Stimulated activated CD4-positive, alpha-beta T cell treated with anti-CD3 and anti-CD28 coated beads, Interleukin-1b, Interleukin-23, amount 100 ng/mL, for 24 hours (primary cell): ENCODE data around the gene SLC35E1.
"Not testable (repeated sequence)": the region's sequence is repeated elsewhere in the genome, so short reads cannot be mapped to it uniquely, and the experiment has no call there.

Source experiments
- DNase-seq, 4 experiments: peaks; one replicate each; pipeline ENCODE4 v3.0.0-alpha.2; 2020; ENCODE audit warnings: low read depth in 4 of 4, low spot score in 1 of 4

Gene SLC35E1

DNA sequence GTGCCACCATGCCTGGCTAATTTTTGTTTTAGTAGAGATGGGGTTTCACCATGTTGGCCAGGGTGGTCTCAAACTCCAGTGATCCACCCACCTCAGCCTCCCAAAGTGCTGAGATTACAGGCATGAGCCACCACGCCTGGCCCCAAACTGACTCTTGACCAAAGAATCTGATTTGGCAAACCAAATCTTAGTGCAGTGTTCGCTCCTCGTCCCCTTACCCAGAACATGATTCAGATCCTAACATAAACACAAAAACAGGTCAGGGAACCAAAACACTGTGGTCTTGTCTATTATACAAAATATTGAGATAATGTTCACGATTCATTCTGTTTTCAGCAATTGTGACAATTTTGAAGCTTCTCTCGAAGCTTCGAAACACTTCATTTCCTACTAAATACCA, 20.3 kb downstream of the SLC35E1 start:
- DNase-seq, result not testable (repeated sequence)

DNA sequence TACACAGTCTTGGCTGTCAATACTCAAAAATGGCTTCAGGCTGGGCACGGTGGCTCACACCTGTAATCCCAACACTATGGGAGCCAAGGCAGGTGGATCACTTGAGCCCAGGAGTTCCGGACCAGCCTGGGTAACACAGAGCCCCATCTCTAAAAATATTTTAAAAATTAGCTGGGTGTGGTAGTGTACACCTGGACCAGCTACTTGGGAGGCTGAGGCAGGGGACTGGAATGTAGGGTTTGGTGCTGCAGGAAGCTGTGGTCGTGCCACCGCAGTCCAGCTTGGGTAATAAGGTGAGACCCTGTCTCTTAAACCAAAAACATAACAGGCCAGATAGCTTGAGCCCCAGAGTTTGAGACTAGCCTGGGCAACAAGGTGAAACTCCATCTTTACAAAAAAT, 23.3 kb downstream of the SLC35E1 start:
- no peak for DNase-seq

DNA sequence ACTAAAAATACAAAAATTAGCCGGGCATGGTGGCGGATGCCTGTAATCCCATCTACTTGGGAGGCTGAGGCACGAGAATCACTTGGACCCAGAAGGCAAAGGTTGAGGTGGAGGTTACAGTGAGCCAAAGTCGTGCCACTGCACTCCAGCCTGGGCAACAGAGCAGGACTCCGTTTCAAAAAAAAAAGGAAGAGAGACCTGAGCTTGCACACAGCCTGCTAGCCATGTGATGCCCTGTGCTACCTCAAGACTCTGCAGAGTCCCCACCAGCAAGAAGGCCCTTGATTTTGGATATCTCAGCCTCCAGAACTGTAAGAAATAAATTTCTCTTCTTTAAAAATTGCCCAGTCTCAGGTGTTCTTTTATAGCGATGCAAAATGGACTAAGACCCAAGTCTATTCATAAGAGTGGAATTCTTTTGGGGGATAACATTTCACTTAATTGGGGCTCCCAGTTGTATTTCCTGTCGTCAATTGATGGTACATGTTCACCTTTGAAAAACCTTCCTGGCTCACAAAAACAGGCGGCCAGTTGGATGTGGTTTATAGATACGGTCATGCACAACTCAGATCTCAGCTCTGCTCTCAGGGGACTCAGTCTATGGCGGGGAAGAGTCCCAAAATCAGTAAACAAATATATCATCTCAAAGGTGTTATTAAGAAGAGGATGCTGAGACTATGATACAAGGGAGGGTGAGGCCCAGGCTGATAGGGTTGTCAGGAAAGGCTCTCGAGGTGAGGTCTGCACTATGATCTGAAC, 27.6 kb downstream of the SLC35E1 start:
- no peak for DNase-seq

DNA sequence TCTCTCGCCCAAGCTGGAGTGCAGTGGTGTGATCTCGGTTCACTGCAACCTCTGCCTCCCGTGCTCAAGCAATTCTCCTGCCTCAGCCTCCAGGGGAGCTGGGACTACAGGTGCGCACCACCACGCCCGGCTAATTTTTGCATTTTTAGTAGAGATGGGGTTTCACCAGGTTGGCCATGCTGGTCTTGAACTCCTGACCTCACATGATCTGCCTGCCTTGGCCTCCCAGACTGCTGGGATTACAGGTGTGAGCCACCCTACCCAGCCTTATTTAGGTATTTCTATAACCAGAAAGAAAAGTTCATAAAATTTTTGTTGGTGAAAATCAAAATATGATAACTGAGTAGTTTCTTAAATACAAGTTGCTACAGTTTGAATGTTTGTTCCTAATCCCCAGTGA, 28.5 kb downstream of the SLC35E1 start:
- DNase-seq, result not testable (repeated sequence)

DNA sequence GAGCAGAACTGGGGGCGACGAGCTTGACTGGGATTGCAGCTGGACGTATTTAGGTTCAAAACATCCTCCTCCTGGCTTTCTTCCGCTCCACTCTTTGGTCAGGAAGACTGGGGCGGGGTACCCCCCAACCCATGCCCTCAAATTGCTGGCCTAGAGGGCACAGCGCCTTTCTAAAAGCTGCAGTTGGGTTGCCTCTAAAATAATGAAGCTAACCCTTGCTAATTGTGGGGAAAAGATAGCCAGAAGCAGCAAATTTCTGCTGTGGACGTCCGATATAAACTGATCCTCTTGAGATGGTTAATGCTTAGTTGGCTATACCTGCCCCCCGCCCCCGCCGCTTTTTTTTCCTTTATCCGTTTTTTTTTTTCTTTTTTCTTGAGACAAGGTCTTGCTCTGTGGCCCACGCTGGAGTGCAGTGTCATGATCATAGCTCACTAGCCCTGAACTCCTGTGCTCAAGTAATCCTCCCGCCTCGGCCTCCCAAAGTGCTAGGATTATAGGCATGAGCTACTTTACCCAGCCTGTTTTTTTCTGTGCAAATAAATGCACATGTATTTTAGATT, 29.2 kb downstream of the SLC35E1 start:
- no peak for DNase-seq

DNA sequence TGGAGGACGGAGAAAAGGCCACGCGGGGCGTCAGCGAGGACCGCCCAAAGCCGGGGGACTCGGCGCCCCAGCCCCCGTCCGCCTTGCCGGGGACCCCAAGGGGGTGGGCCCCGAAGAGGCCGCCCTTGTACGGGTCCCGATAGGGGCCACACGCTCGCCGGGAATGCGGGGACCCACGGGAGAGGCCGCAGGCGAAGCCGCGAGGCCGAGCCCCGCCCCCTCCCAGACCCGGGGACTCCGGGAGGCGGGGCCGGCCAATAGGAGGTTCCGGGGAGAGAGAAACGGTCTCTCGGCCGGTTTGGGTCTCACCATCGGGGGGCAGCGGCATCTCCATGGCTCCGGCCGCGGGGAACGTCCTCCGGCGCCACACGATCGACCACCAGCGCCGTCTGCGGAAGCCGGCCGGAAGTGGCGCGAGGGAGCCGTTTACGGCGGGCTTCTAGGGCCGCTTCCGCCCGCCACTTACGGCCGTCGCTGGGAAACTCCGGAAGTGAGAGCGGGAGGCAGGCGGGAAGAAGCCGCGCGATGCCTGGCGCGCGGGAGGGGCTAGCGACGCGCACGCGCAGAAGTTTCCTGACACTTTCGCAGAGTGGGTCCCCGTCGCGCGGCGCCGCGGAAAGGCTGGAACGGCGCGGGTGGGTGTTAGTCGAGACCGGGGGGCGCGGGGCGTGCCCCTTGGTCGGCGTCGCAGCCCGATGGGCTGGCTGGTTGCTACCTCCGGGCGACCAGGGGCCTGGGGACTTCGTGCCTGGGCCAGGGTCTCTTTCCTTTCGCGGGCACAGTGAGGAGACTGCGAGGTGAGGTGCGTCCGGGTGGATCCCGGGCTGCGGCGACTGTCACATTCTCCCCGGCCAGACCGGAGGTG, 29.9 kb downstream of the SLC35E1 start, which contains the start of gene CHERP:
TSS of gene CHERP (minus strand) at position 393 of the 865 bp plus-strand sequence. CDS start at position 334, 59 bp downstream.
- peak; percentile 87 to 92 (median 90) for DNase-seq

DNA sequence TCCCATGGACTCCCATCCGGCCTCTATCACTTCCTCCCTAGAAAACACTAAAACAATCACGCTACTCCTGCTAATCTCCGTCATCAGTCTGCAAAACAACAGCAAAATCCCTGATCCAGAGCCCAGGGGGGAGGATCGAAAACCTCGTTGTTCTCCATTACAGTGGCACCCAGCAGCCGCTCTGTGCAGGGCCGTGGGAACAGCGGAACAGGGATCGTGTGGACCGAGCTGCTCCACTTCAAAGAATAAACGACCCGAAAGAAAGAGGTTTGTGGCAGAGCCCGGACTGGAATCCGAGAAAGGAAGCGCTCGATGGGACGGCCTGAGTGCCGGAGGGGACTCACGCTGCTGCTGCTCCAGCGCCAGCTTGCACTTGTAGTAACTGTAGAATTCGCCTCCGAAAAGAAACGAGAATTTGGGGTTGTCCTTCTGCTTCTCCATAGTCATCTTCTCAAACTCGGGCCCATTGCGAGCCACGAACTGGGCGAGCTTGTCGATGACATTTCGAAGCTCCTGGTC, 30.6 kb downstream of the SLC35E1 start:
- no peak for DNase-seq

DNA sequence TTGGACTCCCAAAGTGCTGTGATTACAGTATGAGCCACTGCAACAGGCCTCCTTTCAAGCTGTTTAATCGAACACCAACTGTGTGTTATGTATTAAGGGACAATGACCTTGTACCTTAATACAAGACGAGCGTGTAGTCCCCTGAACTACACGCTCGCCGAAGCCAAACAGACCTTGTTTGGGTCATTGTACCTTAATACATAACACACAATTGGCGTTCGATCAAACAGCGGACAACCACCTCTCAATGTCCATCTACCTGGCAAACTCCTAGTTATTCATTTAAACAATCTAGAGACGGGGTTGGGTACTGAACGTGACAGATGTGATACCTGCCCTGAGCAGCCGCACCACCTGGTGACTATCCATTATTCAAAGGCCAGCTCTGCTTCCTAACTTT, 31.3 kb downstream of the SLC35E1 start:
- no peak for DNase-seq

DNA sequence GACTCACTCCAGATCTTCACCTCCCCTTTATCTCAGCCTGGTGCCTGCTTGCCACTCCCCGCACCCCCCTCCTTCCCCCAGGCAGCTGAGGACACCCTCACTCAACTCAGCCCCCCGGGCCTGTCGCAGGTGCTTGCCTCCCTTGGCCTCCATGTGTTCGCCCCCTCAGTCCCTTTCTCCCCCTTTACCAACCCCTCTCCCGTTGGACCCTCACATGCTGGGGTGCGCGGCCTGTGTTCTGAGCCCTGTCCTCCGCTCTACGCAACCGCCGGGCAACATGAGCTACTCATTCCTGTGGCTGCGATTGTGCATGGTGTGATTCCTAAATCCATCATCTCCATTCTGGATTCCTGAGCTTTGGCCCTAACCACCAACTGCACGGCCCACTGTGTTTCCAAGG, 35.1 kb downstream of the SLC35E1 start:
- DNase-seq, result no peak

DNA sequence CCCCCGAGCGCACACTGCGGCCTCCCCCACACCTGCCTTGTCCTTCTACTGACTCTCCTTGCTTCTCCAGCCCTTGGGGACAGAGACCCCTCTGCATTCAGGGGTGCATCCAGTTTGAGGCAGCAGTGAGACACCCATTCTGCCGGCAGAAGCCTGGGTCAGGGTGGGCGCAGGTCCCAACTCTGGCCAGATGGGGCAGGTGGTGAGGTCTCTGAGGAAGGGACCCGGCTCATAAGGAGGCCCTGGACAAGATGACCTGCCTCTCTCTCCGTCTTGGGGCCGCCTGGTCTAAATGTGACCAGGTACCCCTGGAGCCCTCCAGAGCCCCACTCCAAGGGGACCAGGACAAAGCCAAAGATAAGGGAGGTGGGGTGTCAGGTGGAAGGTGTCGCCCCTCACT, 36.1 kb downstream of the SLC35E1 start:
- DNase-seq, result no peak

DNA sequence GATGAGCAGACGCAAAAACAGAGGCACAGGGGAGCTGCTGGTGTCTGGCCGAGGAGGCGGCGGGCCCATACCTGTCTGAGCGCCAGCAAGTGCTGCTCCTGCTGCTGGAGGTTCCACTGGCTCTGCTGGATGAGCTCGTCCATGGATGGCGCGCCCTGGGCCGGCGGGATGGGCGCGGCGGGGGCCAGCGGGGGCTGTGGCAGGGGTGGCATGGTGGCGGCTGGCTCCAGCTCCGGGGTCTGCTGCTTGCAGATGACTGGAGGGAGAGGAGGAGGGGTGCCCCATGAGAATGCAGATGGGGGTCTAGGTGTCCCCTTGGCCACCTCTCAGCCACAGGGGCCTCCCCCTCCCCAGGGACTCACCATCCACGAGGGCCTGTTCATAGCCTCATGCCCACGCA, 36.8 kb downstream of the SLC35E1 start:
- DNase-seq, result no peak

DNA sequence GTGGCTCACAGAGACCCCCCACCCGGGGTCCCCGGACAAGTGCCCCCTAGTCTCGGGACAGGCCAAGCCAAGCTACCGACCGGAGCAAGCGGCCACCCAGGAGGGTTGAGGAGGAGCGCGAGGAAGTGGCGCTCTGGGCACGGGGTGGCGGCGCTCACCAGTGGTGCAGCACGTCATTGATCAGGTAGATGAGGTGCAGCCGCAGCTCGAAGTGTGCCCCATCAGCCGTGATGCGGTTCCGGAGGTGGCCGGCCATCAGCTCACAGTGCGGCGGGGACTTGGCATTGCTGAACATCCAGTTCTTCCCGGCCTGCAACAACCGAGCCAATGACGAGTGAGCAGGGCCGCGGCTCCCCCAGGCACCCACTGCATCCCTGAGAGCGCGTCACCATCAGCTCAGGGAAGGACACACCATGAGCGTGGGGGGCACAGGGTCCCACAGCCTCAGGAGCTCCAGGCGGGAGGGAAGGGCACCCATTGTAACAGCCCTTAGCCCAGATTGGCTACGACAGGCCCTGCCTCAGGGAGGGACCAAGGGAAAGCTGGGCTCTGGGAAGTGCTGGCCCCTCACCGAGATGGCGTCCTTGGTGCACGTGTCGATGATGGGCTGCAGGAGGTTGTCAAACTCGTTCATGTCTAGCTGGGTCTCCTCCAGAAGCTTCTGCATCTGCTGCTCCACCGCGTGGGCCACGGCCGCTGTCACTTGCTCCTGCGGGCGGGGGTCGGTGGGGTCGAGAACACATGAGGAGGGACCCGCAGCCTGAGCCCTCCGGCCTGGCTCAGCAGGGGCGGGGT, 39.6 kb downstream of the SLC35E1 start:
- DNase-seq, result no peak

DNA sequence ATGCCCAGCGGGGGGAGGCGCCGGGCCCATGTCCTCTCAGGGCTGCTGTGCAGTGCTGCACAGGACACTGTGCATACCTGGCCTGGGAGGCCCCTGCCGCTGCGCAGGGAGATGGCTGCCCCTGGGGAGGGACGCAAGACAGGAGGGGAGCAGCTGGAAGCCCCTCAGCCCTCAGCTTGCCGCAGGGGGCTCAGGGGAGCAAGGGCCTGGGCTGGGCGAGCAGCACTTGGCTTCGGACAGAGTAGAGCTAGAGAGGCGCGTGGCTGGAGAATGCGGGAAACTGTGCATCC, 40.9 kb downstream of the SLC35E1 start:
- no peak for DNase-seq

DNA sequence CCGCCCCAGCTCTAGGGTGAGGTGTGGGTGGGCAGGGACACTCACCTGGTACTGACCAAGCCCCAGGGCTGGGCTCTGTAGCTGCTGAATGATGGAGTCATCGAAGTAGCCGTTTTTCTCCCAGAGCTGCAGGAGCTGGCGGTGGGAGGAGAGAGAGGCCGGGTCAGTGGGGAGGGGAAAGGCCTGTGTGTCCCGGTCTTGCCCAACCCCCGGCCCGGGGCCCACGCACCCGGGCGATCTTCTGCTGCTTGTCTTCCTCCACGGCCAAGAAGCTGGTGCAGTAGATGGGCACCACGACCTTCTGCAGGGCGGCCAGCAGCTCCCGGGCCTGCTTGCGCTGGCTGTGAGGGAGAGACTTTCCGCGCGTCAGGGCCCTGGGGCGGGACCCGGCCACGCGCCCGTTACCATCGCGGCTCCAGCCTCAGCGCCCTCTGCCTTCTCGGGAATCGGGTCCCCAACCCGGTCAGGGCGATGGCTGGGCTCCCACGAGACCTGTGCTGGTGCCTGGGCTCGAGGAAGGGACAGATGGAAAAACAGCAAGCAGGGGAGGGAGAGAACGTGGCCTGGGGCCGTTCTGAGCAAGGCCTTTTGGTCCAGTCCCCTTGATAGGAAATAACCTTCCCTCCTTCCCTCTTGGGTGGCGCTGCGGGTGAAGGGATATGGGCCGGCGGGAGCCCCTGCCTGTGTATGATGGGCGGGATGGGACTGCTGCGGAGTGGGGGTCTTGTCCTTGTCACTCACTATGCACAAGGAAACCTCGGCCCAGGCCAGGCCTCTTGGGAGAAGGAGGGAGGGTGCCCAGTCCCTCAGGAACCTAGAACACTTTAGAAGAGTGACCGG, 41.5 kb downstream of the SLC35E1 start:
- no peak for DNase-seq

DNA sequence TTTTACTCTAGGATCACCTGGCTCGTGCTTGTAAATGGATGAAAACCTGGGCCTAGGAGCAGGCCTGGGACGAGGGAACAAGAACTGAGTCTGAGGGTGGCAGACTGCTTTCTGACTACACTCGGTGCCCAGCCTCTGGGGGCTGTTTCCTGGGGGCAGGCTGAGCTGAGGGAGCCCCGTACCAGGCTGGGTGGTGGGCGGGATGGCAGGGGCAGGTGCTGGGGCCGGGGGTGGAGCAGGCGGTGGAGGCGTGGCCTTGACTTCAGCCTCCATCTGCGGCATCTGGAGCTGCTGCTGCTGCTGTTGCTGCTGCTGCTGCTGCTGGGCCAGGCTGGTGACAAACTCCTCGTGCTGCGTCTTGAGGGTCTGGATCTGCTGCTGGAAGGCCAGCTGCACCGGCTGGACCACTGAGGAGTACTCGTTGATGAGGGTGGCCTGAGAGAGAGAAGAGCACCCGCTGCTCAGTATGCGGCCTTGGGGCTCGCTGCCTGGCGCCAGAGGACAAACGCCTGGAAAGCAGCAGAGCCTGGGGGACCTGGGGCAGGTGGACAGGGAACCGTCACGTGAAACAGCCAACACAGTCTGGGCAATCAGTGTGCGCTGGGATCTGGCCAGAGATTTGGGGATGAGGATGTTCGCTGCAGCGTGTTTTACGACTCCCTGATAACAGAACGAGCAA, 42.6 kb downstream of the SLC35E1 start:
- no peak for DNase-seq

DNA sequence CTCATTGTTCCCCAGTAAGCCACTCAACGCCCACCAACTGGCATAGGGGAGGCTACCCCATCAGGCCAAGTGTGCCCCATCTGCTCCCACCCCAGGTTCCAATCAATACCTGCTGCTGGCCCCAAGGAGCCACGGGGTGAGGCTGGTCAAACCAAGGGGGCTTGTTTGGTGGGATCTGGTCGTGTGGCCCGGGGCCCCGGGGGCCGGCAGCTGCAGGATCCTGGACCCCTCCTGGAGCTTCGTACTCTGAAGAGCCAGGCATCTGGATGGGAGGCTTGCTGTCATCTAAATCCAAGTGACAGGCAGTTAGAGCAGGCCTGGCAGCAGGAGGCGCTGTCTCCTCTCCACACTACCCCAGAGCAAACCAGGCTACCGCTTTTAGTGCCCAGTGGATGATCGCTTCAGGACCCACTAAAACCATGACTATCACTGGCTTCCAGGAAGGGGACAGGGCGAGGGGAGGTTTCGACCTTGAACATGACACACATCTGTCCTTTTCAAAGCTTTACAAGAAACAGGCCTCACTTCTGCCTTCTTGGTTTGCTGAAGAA, 44.2 kb downstream of the SLC35E1 start:
- no peak for DNase-seq

DNA sequence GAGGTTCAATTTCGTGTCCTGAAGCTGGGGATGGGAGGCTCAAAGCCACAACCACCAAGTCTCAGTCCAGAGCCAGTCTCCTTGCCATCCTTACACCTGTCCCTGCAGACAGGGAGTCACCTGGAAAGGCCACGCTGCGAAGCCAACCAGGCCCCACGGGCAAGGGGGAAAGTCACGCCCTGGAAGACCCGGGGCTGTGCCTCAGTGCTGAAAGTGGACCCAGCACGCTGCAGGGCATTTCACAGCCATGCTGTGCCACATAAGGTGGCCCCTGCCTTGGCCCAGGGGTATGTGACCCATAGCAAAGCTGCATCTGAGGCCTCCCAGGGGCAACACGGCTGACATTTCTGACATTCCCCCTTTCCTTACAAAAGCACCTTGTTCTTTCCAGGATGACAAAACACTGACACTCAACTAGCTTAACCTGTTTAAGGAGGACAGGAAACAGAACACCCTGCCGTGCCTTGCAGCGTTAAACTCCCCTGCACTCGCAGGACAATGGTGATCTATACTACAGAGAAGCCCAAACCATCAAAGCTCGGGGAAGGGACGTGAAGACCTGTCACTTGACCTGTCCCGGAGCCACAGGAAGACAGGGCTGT, 44.8 kb downstream of the SLC35E1 start:
- no peak for DNase-seq

DNA sequence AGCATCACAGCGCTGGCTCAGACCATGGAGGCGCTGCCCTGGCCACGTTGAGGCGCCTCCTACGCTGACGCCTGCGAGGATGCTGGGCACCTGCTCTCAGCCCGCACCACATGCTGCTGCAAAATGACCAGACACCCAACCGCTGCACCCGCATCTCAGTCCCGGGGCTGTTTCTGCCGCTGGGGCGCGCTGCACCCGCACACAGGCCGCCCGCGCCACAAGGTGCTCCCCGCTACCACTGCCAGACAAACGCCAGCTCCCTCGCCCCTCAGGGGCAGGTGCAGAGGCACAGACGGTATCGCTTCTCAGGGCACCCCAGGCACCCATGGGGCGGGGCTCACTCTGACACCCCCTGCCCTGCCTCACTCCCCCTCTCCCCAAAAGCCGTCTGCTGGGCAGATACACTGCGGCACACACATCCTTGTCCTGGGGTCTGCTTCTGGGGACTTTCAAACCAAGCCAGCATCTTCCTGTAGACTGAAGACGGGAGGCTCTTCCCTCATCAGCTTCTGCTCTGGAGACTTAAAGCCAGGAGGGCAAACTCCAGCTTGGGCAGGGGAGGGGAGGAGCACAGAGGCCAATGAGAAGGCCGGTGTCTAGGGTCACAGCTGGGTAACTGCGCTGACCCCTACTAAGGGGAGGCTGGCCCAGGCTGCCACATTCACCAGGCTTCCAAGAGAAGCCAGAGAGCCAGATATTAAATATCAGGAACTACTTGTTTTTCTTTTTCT, 46.3 kb downstream of the SLC35E1 start:
- DNase-seq, result no peak
